CD1c-positive myeloid dendritic cell (primary cell): ENCODE data around the gene FIGNL1.

Experiments
- DNase-seq: peaks from one replicate; pipeline ENCODE4 v3.0.0-alpha.2; 2016; ENCODE audit errors: extremely low spot score

Gene FIGNL1

DNA sequence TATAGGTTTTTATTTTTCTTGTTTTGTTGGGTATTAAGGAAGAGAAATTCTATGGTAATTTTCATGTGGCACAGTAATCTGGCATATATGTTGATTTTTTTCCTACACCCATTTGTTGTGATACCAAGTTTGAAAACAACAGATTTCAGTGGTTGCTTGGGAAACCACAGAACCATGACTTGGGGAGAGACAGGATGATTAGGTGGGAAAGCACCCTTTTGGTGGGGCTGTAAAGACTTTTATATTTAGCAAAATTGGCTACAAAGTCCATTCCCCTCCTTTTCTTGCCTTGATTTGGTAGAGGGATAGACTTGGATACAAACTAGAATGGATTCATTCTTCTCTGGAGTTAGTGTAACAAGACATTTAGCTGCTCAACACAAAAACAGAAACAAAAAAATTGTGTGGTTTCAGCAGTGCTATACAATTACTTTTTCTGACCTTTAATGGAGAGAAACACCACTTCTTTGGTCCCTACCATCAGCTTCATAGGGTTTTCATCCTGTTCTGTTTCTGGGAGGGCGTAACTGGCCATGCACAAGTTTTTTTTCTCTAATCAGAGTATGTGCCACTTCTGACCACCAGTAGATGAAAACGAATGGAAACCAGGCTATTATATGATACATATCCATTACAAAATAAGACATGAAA is 52.7 kb downstream of the FIGNL1 start:
- no peak for DNase-seq

DNA sequence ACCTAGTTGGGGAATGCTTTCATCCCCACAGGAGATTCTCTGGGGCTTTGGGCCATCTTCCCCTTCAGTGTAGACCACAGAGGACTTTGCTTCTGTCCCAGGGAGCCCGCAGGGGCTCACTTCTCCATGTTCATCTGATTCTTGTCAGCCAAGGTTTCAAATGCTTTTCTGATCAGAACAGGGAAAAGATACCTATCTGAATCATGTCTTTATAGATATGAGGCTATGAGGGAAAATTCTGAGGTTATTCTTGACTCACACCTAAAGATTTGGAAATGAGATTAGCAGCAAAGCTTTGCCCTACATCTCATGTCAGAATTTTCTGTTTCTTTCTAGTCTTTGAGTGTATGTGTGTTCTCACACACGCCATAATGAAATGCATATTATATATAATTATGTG is 53.3 kb downstream of the FIGNL1 start:
- no peak for DNase-seq

DNA sequence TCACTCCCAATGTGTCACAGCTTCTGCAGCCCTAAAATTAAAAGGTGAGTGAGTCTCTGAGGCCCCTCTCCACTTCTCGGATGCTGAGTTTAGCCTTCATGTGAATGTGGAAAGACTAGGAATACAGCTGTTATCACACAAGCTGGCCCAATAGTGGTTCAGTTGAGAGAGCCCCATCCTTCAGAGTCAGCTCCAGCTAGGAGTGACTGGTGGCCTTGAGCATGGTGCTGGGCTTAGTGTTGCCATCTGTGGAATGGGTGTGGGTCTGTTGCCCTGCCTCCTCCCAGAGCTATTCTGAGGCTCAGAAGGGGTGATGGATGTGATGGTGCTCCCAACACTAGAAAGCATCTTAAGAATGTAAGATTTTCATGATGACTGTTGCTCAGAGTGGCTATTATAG is 55.8 kb downstream of the FIGNL1 start:
- no peak for DNase-seq
